ENCODE data around the gene MEF2D. TPM values are rescaled to one million over a fixed set of nuclear protein-coding genes. Genes with fewer than 3 reads are reported as not detected.

The MEF2D gene
- total RNA-seq, 1 donor from 2014 or later, result 51.0 TPM

GRCh38 chr1:156438278-156438987, 62.1 kb downstream of the MEF2D start:
- intact Hi-C loops (cut with DNase I), result no loop called here
- ATAC-seq (no peak), DNase-seq (no peak)
- H3K27ac ChIP-seq, result no peak overlapping the region
- peaks cover 98% of the 10 kb centered on the region for H3K27me3 ChIP-seq (ENCODE audit: low read depth)
- H3K36me3 ChIP-seq, result no peaks in the 10 kb centered on the region
- H3K4me1 ChIP-seq, result peaks cover 15% of the 10 kb centered on the region
- H3K9me3 ChIP-seq, result no peaks in the 10 kb centered on the region
- TF ChIP-seq CTCF (IDR thresholded peaks at IDR 0.05), result no peak
- H3K4me3 ChIP-seq, result no peak overlapping the region

DNA sequence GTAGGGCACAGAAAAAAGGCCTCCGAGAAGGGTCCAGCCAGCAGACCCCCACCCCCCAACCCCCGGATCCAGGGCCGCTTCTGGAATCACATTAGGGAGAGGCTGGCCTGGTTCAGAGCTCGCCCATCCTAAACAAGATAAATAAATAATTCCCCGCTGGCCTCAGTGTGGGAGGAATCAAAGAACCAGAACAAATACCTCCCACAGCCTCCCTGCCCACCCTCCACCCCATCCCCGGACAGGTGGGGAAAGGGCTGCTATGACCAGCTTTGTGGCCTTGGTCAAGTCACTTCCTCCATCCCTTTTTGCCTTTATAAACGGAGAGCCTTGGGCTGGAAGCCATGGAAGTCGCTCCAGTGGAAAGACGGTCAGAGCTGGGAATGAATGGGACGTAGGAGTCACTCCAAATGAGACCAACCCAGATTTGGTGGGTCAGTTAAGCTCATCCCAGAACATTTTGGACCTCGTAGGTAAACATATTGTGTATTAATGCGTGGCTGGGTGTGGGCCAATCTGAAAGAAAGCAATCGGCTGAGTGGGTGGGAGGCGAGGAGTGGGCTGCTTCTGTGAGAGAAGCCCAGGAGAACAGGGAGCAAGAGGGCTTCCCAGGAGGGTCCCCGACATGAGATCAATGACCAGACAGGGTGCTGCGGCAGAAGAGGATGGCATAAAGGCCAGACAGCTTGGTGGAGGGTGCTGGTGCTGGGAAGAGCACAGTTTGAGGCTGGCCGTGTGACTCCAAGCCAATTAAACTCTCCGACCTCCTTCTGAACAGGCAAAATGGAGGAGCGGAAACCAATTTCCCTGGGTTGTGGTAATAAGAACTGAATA, 63.3 kb downstream of the MEF2D start:
- DNase-seq (no peak), ATAC-seq (no peak)
- H3K36me3 ChIP-seq, result no peaks in the 10 kb centered on the region
- H3K27ac ChIP-seq, result no peak overlapping the region
- peaks cover 15% of the 10 kb centered on the region for H3K4me1 ChIP-seq
- H3K27me3 ChIP-seq (ENCODE audit: low read depth), result peaks cover 98% of the 10 kb centered on the region
- H3K9me3 ChIP-seq, result no peaks in the 10 kb centered on the region
- H3K4me3 ChIP-seq, result no peak overlapping the region
- intact Hi-C loops (cut with DNase I), result no loop called here
- TF ChIP-seq CTCF (IDR thresholded peaks at IDR 0.05), result no peak

GRCh38 chr1:156436141-156437036, 64.2 kb downstream of the MEF2D start:
- H3K27ac ChIP-seq, result no peak overlapping the region
- DNase-seq, result no peak
- H3K4me3 ChIP-seq, result peak overlapping the region; percentile 51
- no peaks in the 10 kb centered on the region for H3K9me3 ChIP-seq
- H3K36me3 ChIP-seq, result no peaks in the 10 kb centered on the region
- intact Hi-C loops (cut with DNase I), result no loop called here
- peak in 1 of 2 donors; percentile 39 for ATAC-seq
- peaks cover 15% of the 10 kb centered on the region for H3K4me1 ChIP-seq
- TF ChIP-seq CTCF (IDR thresholded peaks at IDR 0.05), result no peak
- H3K27me3 ChIP-seq (ENCODE audit: low read depth), result peaks cover 98% of the 10 kb centered on the region

- intact Hi-C loops (cut with DNase I), result no loop called here
- Histone ChIP-seq H3K36me3 (no peaks in the 10 kb centered on the region), H3K4me1 (peaks cover 15% of the 10 kb centered on the region), H3K9me3 (no peaks in the 10 kb centered on the region), H3K4me3 (peak overlapping the region; percentile 51), H3K27me3 (ENCODE audit: low read depth) (peaks cover 96% of the 10 kb centered on the region), H3K27ac (no peak overlapping the region)
- no peak for TF ChIP-seq CTCF (IDR thresholded peaks at IDR 0.05)
- DNase-seq (no peak), ATAC-seq (peak in 1 of 2 donors; percentile 32)
Measured at GRCh38 chr1:156435545-156436140, 64.9 kb downstream of the MEF2D start.
